ENCODE results near the gene ZFP36. TPM values are rescaled to one million over a fixed set of nuclear protein-coding genes. Genes with fewer than 3 reads are reported as not detected.

ZFP36 gene
- total and polyA plus RNA-seq, 2 of the 8 experiments (the other 6 are each of a cell fraction or from before 2014, with no cell fraction given), result 4.0 to 10.9 TPM

- no peak for TF ChIP-seq KDM4A (IDR thresholded peaks at IDR 0.05; ENCODE audit: low read depth, low read length, severe bottlenecking)
- TF ChIP-seq CHD2 (IDR thresholded peaks at IDR 0.05; ENCODE audit: low read length), result no peak
- TF ChIP-seq TCF12 (IDR thresholded peaks at IDR 0.05; ENCODE audit: low read depth, low read length), result no peak
- TF ChIP-seq GTF2F1 (IDR thresholded peaks at IDR 0.05; ENCODE audit: borderline replicate concordance, low read depth, low read length), result no peak
- TF ChIP-seq, protein P1, sequence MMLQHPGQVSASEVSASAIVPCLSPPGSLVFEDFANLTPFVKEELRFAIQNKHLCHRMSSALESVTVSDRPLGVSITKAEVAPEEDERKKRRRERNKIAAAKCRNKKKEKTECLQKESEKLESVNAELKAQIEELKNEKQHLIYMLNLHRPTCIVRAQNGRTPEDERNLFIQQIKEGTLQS (IDR thresholded peaks at IDR 0.05; ENCODE audit: insufficient read depth, low read depth, low read length), result no peak
- no peak for TF ChIP-seq SP4 (IDR thresholded peaks at IDR 0.05; ENCODE audit: low read length)
- no peak for TF ChIP-seq SP2 (IDR thresholded peaks at IDR 0.05; ENCODE audit: low read length)
- TF ChIP-seq GABPA (IDR thresholded peaks at IDR 0.05; ENCODE audit: borderline replicate concordance, insufficient read depth, low read length), result no peak
- no peak for TF ChIP-seq RBBP5 (IDR thresholded peaks at IDR 0.05; ENCODE audit: borderline replicate concordance, low read depth, low read length)
Observed at GRCh38 chr19:39385629-39386411, 20.8 kb upstream of the ZFP36 start (continued).

Data from H1 (cell line).